ENCODE data around the gene CCRL2.
A peak's percentile ranks its signal among the peaks of the same experiment; 100 is the strongest.

DNA sequence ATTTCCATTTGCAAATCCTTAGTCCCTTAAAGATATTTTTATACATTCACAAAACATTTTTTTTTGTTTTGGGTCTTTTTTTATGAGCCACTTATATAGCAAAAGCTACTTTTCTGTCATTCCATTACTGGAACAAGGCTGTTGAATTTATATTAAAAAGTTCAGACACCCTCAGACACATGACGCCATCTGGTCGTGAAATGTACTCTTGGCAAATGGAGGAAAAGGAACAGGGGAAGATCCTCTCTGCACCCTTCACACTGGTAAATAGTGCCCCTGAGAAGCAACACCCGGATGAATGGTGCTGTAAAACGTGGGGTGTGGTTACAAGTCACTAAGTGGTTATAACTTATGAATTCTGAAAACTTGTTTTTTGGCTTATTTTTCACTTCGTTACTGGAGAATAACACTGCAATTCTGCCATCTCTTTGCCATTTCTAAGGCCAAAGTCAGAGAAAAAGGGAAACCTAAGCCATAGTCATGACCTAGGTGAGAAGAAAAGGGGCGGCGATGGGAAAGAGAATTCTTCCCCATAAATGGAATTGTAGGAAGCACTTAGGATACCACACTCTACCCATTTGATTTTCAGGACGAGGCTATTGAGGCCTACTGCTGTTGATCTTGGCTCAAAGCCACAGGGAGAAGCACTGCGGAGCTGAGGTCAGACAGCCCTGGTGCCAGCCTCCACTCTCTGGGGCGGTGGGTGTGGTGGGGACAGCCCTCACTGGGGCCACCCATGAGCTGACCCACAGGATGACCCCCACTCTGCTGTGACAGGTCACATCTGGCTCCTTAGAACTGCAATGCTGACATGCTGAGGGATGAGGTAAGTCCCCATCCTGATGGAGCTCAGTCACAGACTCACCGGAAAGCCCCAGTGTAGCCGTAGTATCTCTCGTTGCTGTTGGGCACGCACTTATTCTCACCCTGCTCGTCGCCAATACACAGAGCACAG lies 35.8 kb downstream of the CCRL2 start:
- TF ChIP-seq, protein P1, sequence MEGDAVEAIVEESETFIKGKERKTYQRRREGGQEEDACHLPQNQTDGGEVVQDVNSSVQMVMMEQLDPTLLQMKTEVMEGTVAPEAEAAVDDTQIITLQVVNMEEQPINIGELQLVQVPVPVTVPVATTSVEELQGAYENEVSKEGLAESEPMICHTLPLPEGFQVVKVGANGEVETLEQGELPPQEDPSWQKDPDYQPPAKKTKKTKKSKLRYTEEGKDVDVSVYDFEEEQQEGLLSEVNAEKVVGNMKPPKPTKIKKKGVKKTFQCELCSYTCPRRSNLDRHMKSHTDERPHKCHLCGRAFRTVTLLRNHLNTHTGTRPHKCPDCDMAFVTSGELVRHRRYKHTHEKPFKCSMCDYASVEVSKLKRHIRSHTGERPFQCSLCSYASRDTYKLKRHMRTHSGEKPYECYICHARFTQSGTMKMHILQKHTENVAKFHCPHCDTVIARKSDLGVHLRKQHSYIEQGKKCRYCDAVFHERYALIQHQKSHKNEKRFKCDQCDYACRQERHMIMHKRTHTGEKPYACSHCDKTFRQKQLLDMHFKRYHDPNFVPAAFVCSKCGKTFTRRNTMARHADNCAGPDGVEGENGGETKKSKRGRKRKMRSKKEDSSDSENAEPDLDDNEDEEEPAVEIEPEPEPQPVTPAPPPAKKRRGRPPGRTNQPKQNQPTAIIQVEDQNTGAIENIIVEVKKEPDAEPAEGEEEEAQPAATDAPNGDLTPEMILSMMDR (IDR thresholded peaks at IDR 0.05), result peak in 4 of 7 experiments; percentile 46 to 66 (median 62)
- no peak for TF ChIP-seq POLR2A (IDR thresholded peaks at IDR 0.05)
